H1 (cell line): Measurements from ENCODE around the gene SOBP. TPM values are rescaled to one million over a fixed set of nuclear protein-coding genes. Genes with fewer than 3 reads are reported as not detected.

Experiments
- CTCF ChIA-PET: fragments of 300-600 bp; sonication (Branson Sonifier 250); formaldehyde crosslinking; loops from one replicate; lab custom pipeline; 2021; ENCODE audit not compliant: partially characterized antibody; lab: Charles Lee
- POLR2A ChIA-PET: fragments of 300-600 bp; sonication (Branson Sonifier 250); formaldehyde crosslinking; loops from one replicate; lab custom pipeline; 2021; ENCODE audit warnings: inconsistent platforms; ENCODE audit not compliant: partially characterized antibody; lab: Charles Lee
- DNase-seq, 2 experiments: peaks; one replicate each; pipeline versions ENCODE4 v3.0.0 to v3.0.0-alpha.2; 2010 to 2022; ENCODE audit warnings: low spot score in 2 of 2, low read depth in 1 of 2, mixed read lengths in 1 of 2
- FAIRE-seq: peaks from 2 replicates; lab custom pipeline; 2011; peaks lifted over from hg19 to GRCh38; lab: Jason Lieb, UNC
- H2AFZ ChIP-seq: 2 replicates; pipeline ENCODE4 v1.8.1; 2012; ENCODE audit warnings: low read length, inconsistent platforms
- H2AK5ac ChIP-seq: 2 replicates; pipeline ENCODE4 v1.6.1; 2013; ENCODE audit warnings: low read depth, low read length
- H2BK120ac ChIP-seq: replicated peaks from 2 replicates; pipeline ENCODE3; 2013; ENCODE audit warnings: low read depth, low read length, inconsistent platforms
- H2BK12ac ChIP-seq: 2 replicates; pipeline ENCODE4 v1.6.1; 2013; ENCODE audit warnings: low read depth, low read length
- H2BK15ac ChIP-seq: 2 replicates; pipeline ENCODE4 v1.6.1; 2013; ENCODE audit warnings: low read length
- H2BK20ac ChIP-seq: 2 replicates; pipeline ENCODE4 v1.6.1; 2013; ENCODE audit warnings: low read length
- H2BK5ac ChIP-seq: 2 replicates; pipeline ENCODE4 v1.6.1; 2013; ENCODE audit warnings: low read depth, low read length
- H3K14ac ChIP-seq: 2 replicates; pipeline ENCODE4 v1.6.1; 2013; ENCODE audit warnings: inconsistent platforms; ENCODE audit not compliant: insufficient read length
- H3K18ac ChIP-seq: 2 replicates; pipeline ENCODE4 v1.6.1; 2013; ENCODE audit warnings: low read length; ENCODE audit errors: extremely low read depth
- H3K23ac ChIP-seq: 2 replicates; pipeline ENCODE4 v1.6.1; 2013; ENCODE audit warnings: inconsistent platforms; ENCODE audit not compliant: insufficient read length
- H3K23me2 ChIP-seq: 2 replicates; pipeline ENCODE4 v1.6.1; 2013; ENCODE audit warnings: low read depth, low read length
- H3K27ac ChIP-seq: 2 replicates; pipeline ENCODE4 v1.6.1; 2011; ENCODE audit warnings: low read depth, low read length, inconsistent platforms
- H3K27me3 ChIP-seq, 4 experiments: replicated peaks in 1 of 4; 1 replicate in 1 of 4; 2 replicates in 3 of 4; pipeline versions ENCODE4 v1.6.1 to v1.8.1; 2011 to 2013; ENCODE audit warnings: low read length in 3 of 4, mild to moderate bottlenecking in 3 of 4, inconsistent platforms in 2 of 4, mixed read lengths in 2 of 4, moderate library complexity in 1 of 4; ENCODE audit not compliant: control insufficient read depth in 3 of 4, insufficient read depth in 3 of 4; ENCODE audit errors: extremely low read depth in 1 of 4
- H3K36me3 ChIP-seq, 4 experiments: 2 replicates each; pipeline versions ENCODE4 v1.6.1 to v1.8.1; 2011 to 2013; ENCODE audit warnings: mild to moderate bottlenecking in 4 of 4, low read length in 3 of 4, moderate library complexity in 2 of 4, control low read depth in 1 of 4, inconsistent platforms in 1 of 4; ENCODE audit not compliant: insufficient read depth in 4 of 4, control insufficient read depth in 2 of 4
- H3K4ac ChIP-seq: replicated peaks from 2 replicates; pipeline ENCODE3; 2013; ENCODE audit warnings: low read length, low read depth, mixed read lengths, inconsistent platforms; ENCODE audit not compliant: insufficient read length
- H3K4me1 ChIP-seq, 4 experiments: replicated peaks in 1 of 4; 1 replicate in 1 of 4; 2 replicates in 3 of 4; pipeline versions ENCODE4 v1.6.1 to v1.8.1; 2011 to 2013; ENCODE audit warnings: low read length in 3 of 4, inconsistent platforms in 2 of 4, mixed read lengths in 1 of 4; ENCODE audit not compliant: insufficient read depth in 4 of 4, control insufficient read depth in 3 of 4
- H3K4me2 ChIP-seq, 2 experiments: 2 replicates each; pipeline versions ENCODE4 v1.6.1 to v1.8.1; 2011 to 2013; ENCODE audit warnings: low read depth in 2 of 2, low read length in 2 of 2, control low read depth in 1 of 2, inconsistent platforms in 1 of 2, mild to moderate bottlenecking in 1 of 2; ENCODE audit not compliant: insufficient read depth in 1 of 2
- H3K4me3 ChIP-seq, 4 experiments: fragments of 200-600, 300-600 bp in 1 of 4; sonication (generic), shearing (Covaris generic), sonication (Bioruptor Twin) in 1 of 4; 2 replicates each; pipeline versions ENCODE4 v1.5.1 to v1.8.1; 2011 to 2016; ENCODE audit warnings: low read length in 4 of 4, low read depth in 3 of 4, control low read depth in 2 of 4, inconsistent platforms in 2 of 4, mild to moderate bottlenecking in 2 of 4, mixed read lengths in 1 of 4, moderate library complexity in 1 of 4; ENCODE audit not compliant: insufficient read depth in 2 of 4; ENCODE audit errors: extremely low read depth in 1 of 4
- H3K56ac ChIP-seq: replicated peaks from 2 replicates; pipeline ENCODE3; 2013; ENCODE audit warnings: low read depth, mild to moderate bottlenecking, mixed read lengths, low read length, inconsistent platforms; ENCODE audit not compliant: insufficient read length
- H3K79me1 ChIP-seq: 2 replicates; pipeline ENCODE4 v1.6.1; 2013; ENCODE audit warnings: low read depth, low read length, control low read depth
- H3K79me2 ChIP-seq, 2 experiments: 2 replicates each; pipeline versions ENCODE4 v1.6.1 to v1.8.1; 2012 to 2013; ENCODE audit warnings: low read length in 2 of 2, mild to moderate bottlenecking in 2 of 2, inconsistent platforms in 1 of 2; ENCODE audit not compliant: insufficient read depth in 2 of 2, control insufficient read depth in 1 of 2
- H3K9ac ChIP-seq, 4 experiments: replicated peaks in 1 of 4; 1 replicate in 1 of 4; 2 replicates in 3 of 4; pipeline versions ENCODE4 v1.6.1 to v1.8.1; 2011 to 2013; ENCODE audit warnings: low read depth in 3 of 4, low read length in 3 of 4, control low read depth in 2 of 4, mild to moderate bottlenecking in 2 of 4, moderate library complexity in 2 of 4, inconsistent platforms in 1 of 4; ENCODE audit errors: extremely low read depth in 1 of 4
- H3K9me3 ChIP-seq, 2 experiments: 2 replicates each; pipeline versions ENCODE4 v1.6.1 to v1.8.1; 2012 to 2013; ENCODE audit warnings: mild to moderate bottlenecking in 2 of 2, moderate library complexity in 2 of 2, control low read depth in 1 of 2, inconsistent platforms in 1 of 2, low read depth in 1 of 2, low read length in 1 of 2, mixed read lengths in 1 of 2; ENCODE audit not compliant: insufficient read depth in 2 of 2
- H4K20me1 ChIP-seq, 2 experiments: replicated peaks in 1 of 2; 2 replicates each; pipeline versions ENCODE3 to v1.8.1; 2011 to 2013; ENCODE audit warnings: inconsistent platforms in 2 of 2, low read length in 2 of 2, mild to moderate bottlenecking in 1 of 2; ENCODE audit not compliant: insufficient read depth in 2 of 2, control insufficient read depth in 1 of 2
- H4K5ac ChIP-seq: 2 replicates; pipeline ENCODE4 v1.6.1; 2013; ENCODE audit warnings: low read length, low read depth, mixed read lengths, inconsistent platforms; ENCODE audit not compliant: insufficient read length
- H4K8ac ChIP-seq: 2 replicates; pipeline ENCODE4 v1.8.0; 2013; ENCODE audit warnings: mild to moderate bottlenecking, moderate library complexity, low read length, inconsistent platforms; ENCODE audit not compliant: insufficient read depth; ENCODE audit errors: extremely low read depth
- H4K91ac ChIP-seq: replicated peaks from 2 replicates; pipeline ENCODE3; 2013; ENCODE audit warnings: low read length, mixed read lengths, inconsistent platforms; ENCODE audit not compliant: insufficient read length
- CHD2 ChIP-seq: IDR thresholded peaks from 2 replicates; pipeline ENCODE4 v1.6.1; 2012; ENCODE audit warnings: low read length, improper control_type of control experiment
- JUN ChIP-seq: IDR thresholded peaks from 2 replicates; pipeline ENCODE4 v1.6.1; 2011; ENCODE audit warnings: low read depth, mild to moderate bottlenecking, improper control_type of control experiment, low read length
- POU5F1 ChIP-seq: IDR thresholded peaks from 2 replicates; pipeline ENCODE4 v1.6.1; 2011; ENCODE audit warnings: low read depth, mild to moderate bottlenecking, low read length, moderate library complexity
- SAP30 ChIP-seq: fragments of 300-600 bp; sonication (generic); IDR thresholded peaks from 2 replicates; pipeline ENCODE4 v1.7.1; 2012; ENCODE audit warnings: low read length, moderate library complexity, mild to moderate bottlenecking, inconsistent platforms; ENCODE audit not compliant: insufficient read depth, insufficient replicate concordance
- TCF12 ChIP-seq: IDR thresholded peaks from 2 replicates; pipeline ENCODE4 v1.6.1; 2011; ENCODE audit warnings: low read depth, mild to moderate bottlenecking, low read length
- WGBS, 2 experiments: shearing (Covaris generic) in 1 of 2; methylation state at CpG; one replicate each; pipeline versions ENCODE4 v1.1.6 to v1.1.7; 2013 to 2015; ENCODE audit warnings: low lambda C conversion rate in 2 of 2, mixed read lengths in 2 of 2, inconsistent platforms in 1 of 2, low coverage in 1 of 2, missing lambda C conversion rate in 1 of 2; ENCODE audit not compliant: insufficient replicate concordance in 2 of 2, insufficient coverage in 1 of 2, insufficient read length in 1 of 2; ENCODE audit errors: extremely low coverage in 1 of 2, missing lambda C conversion rate in 1 of 2; 5-methylcytosine and 5-hydroxymethylcytosine counted together
- polyA plus RNA-seq, 7 experiments: library from polyadenylated mRNA; depleted of rRNA in 3 of 7; stranded (reverse) in 5 of 7; unstranded in 2 of 7; fragments of >200 nt in 5 of 7; fragments of 200-250 nt in 2 of 7; gene quantifications; 1 replicate in 5 of 7; 2 replicates in 1 of 7; 4 replicates in 1 of 7; pipeline versions ENCODE4 v1.2.1 to v1.2.3, GENCODE V29; 2011 to 2013; ENCODE audit warnings: missing spikeins in 2 of 7, mixed read lengths in 2 of 7
- total RNA-seq: library from RNA; stranded (reverse); fragmentation: NEBNext Ultra II Directional; extraction: Animal tissue kit (Norgen Biotek cat#: 25700); gene quantifications from 2 replicates; pipeline ENCODE4 v1.2.1, GENCODE V29; 2021
- TF ChIP-seq, protein P1 (sequence below): IDR thresholded peaks from 2 replicates; pipeline ENCODE4 v1.6.1; 2011; ENCODE audit warnings: low read depth, mild to moderate bottlenecking, low read length; ENCODE audit not compliant: insufficient read depth

The SOBP gene
- total and polyA plus RNA-seq, 2 of the 8 experiments (the other 6 are each of a cell fraction or from before 2014, with no cell fraction given): 0.45 to 6.2 TPM

DNA sequence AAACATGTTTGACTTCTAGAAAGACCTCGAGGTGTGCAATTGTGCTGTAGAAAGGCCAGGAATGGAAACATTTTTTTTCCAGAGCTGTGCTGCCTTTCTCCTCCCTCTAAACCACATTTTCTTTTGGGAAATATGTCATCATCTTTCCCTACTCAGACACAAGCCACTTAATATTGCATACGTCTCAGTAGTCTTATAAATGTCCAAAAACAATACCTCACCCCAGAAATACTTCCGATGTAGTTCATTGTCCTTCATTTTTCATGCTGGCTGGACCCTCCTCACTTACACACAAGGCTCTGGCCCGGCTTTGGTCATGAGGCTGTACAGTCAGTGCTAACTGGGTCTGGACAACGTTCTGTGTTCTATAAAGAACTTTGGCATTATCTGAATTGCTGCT lies 207.8 kb downstream of the SOBP start:
- Histone ChIP-seq H2BK20ac (no peak overlapping the region), H3K4me2 (no peak overlapping the region), H2BK5ac (no peak overlapping the region), H2BK15ac (no peak overlapping the region), H3K23ac (no peak overlapping the region), H3K18ac (no peak overlapping the region), H3K36me3 (no peaks in the 10 kb centered on the region), H2BK12ac (no peak overlapping the region; the same call in 1 of the 2 replicates), H3K79me1 (no peaks in the 10 kb centered on the region), H4K5ac (no peak overlapping the region), H3K56ac (no peak overlapping the region), H2AFZ (no peak overlapping the region), H3K14ac (no peak overlapping the region), H4K91ac (no peak overlapping the region), H3K9ac (no peak overlapping the region), H2BK120ac (no peak overlapping the region), H3K23me2 (no peaks in the 10 kb centered on the region), H3K27ac (no peak overlapping the region), H3K9me3 (no peaks in the 10 kb centered on the region), H3K4me3 (no peak overlapping the region), H3K27me3 (no peaks in the 10 kb centered on the region), H3K79me2 (no peaks in the 10 kb centered on the region), H4K20me1 (no peaks in the 10 kb centered on the region), H3K4ac (no peak overlapping the region), H3K4me1 (peaks cover 0 to 10% (median 6%) of the 10 kb centered on the region in 4 experiments; a peak in 4 of 7 replicates), H2AK5ac (no peak overlapping the region), H4K8ac (no peak overlapping the region)
- DNase-seq: no peak
- ChIA-PET POLR2A (interaction anchor here (0.9 kb wide), 1 partner anchor 10 kb away, joined by 3 read pairs; no protein-coding TSS in a partner anchor), CTCF (interaction anchor here (0.6 to 5.4 kb wide), 6 partner anchors 18 to 546 kb away, joined by 3 to 47 read pairs (median 3); no protein-coding TSS in a partner anchor)
- TF ChIP-seq POU5F1 (no peak), TCF12 (no peak), SAP30 (no peak), CHD2 (no peak), JUN (no peak)
- TF ChIP-seq, protein P1, sequence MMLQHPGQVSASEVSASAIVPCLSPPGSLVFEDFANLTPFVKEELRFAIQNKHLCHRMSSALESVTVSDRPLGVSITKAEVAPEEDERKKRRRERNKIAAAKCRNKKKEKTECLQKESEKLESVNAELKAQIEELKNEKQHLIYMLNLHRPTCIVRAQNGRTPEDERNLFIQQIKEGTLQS: no peak
- no peak for FAIRE-seq
- WGBS, 2 experiments: 73% methylated on average over 5 of the region's 5 CpGs; no CpG with 5 or more reads in 1 of the 2 experiments
